Glutamatergic neuron (in vitro differentiated cells): ENCODE data around the gene GSTO2. TPM values are rescaled to one million over a fixed set of nuclear protein-coding genes. Genes with fewer than 3 reads are reported as not detected.

Experiments
- DNase-seq: peaks from one replicate; pipeline ENCODE4 v3.0.0; 2022
- H3K27ac Mint-ChIP-seq: one replicate; pipeline ENCODE4 v1.8.0; 2020; ENCODE audit warnings: mild to moderate bottlenecking, mixed read lengths, inconsistent platforms; ENCODE audit not compliant: unreplicated experiment
- H3K27me3 Mint-ChIP-seq: one replicate; pipeline ENCODE4 v1.8.0; 2020; ENCODE audit warnings: mild to moderate bottlenecking, moderate library complexity, mixed read lengths, inconsistent platforms; ENCODE audit not compliant: unreplicated experiment
- H3K36me3 Mint-ChIP-seq: one replicate; pipeline ENCODE4 v1.8.0; 2020; ENCODE audit warnings: mild to moderate bottlenecking, mixed read lengths, inconsistent platforms; ENCODE audit not compliant: unreplicated experiment
- H3K4me1 Mint-ChIP-seq: one replicate; pipeline ENCODE4 v1.8.0; 2020; ENCODE audit warnings: mild to moderate bottlenecking, low read depth, mixed read lengths, inconsistent platforms; ENCODE audit not compliant: unreplicated experiment
- H3K4me3 Mint-ChIP-seq: one replicate; pipeline ENCODE4 v1.8.0; 2020; ENCODE audit warnings: mild to moderate bottlenecking, mixed read lengths, inconsistent platforms; ENCODE audit not compliant: unreplicated experiment
- H3K9me3 Mint-ChIP-seq: one replicate; pipeline ENCODE4 v1.8.0; 2020; ENCODE audit warnings: mild to moderate bottlenecking, moderate library complexity, mixed read lengths, inconsistent platforms; ENCODE audit not compliant: unreplicated experiment
- CTCF ChIP-seq: fragments of 200-600 bp; sonication (generic); IDR thresholded peaks from one replicate; pipeline ENCODE4 v1.5.0; 2021; ENCODE audit not compliant: partially characterized antibody, unreplicated experiment
- total RNA-seq: library from RNA; stranded (reverse); fragmentation: NEBNext Ultra II Directional; extraction: Animal tissue kit (Norgen Biotek cat#: 25700); gene quantifications from one replicate; pipeline ENCODE4 v1.2.1, GENCODE V29; 2021; ENCODE audit not compliant: unreplicated experiment

The GSTO2 gene
- total RNA-seq, 1 donor from 2014 or later: 2.0 TPM

DNA sequence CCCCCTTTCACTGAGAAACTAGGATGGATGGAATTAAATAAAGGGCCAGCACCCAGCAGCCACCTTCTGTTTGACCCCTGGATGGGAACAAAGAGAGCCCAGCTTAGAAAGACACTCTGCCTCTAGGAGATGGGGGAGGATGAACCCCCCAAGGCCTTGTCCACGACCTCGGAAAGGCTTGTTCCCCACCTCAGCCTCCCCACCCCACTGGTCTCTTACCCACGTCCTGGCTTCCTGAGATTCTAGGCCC, 59.6 kb downstream of the GSTO2 start:
- Mint-ChIP-seq H3K4me3 (peak overlapping the region; percentile 80), H3K4me1 (peaks cover 63% of the 10 kb centered on the region), H3K9me3 (peaks cover 16% of the 10 kb centered on the region), H3K27ac (peak overlapping the region; percentile 98), H3K36me3 (no peaks in the 10 kb centered on the region), H3K27me3 (peaks cover 11% of the 10 kb centered on the region)
- peak; percentile 38 for DNase-seq
- TF ChIP-seq CTCF: no peak

DNA sequence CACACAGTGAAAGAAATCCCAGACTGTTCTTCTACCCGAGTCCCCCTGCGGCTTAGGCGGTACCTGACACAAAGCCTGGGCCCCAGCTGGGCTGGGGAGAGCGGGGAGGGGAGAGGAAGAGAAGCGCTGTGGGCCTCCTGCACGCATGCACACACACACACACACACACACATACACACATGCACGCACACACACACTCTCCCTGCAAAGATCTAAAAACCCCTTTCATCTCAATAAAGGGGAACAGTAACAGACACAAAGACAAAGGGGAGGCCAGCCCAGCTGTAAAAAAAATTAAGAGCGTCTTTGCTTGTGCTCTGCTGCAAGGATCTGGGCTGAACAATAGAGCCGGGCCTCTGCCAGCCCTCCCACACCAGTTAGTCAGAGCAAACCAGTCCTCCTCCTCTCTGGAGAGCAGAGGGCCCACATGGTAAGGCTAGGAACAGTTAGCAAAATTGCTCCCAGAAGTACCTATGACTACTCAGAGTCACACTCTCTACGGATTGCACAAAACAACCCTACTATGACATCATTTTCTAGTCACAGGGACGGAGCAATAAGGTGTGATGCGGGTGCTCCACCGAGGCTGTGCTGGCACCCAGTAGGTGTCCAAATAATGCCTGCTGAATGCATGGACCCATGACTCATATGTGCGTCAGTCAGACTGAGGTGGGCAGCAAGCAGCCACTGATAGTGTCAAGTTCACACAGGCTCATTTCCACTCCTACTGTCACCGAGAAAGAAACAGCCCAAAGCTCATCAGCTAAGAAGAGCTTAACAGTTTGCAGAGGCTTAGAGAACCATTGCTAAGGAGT, 60.1 kb downstream of the GSTO2 start:
- Mint-ChIP-seq H3K4me3 (peak overlapping the region; percentile 80), H3K27ac (peak overlapping the region; percentile 98), H3K36me3 (no peaks in the 10 kb centered on the region), H3K27me3 (peaks cover 12% of the 10 kb centered on the region), H3K9me3 (peaks cover 16% of the 10 kb centered on the region), H3K4me1 (peaks cover 67% of the 10 kb centered on the region)
- peak; percentile 74 for DNase-seq
- TF ChIP-seq CTCF: no peak

GRCh38 chr10:104329735-104330134, 60.8 kb downstream of the GSTO2 start:
- peaks cover 73% of the 10 kb centered on the region for H3K4me1 Mint-ChIP-seq
- H3K4me3 Mint-ChIP-seq: no peak overlapping the region
- no peak for TF ChIP-seq CTCF
- peaks cover 13% of the 10 kb centered on the region for H3K27me3 Mint-ChIP-seq
- no peaks in the 10 kb centered on the region for H3K36me3 Mint-ChIP-seq
- no peak for DNase-seq
- H3K27ac Mint-ChIP-seq: peak overlapping the region; percentile 98
- H3K9me3 Mint-ChIP-seq: peaks cover 16% of the 10 kb centered on the region

- Mint-ChIP-seq H3K27me3 (peaks cover 16% of the 10 kb centered on the region), H3K27ac (peak overlapping the region; percentile 86), H3K36me3 (no peaks in the 10 kb centered on the region), H3K4me3 (peak overlapping the region; percentile 45), H3K4me1 (peaks cover 80% of the 10 kb centered on the region), H3K9me3 (peaks cover 16% of the 10 kb centered on the region)
- no peak for DNase-seq
- no peak for TF ChIP-seq CTCF
Observed at GRCh38 chr10:104330168-104331110, 61.5 kb downstream of the GSTO2 start.
